KMS-11 (cell line): Measurements from ENCODE around the gene TEAD2.
"Not testable (repeated sequence)": the region's sequence is repeated elsewhere in the genome, so short reads cannot be mapped to it uniquely, and the experiment has no call there.

Experiments
- H2AFZ ChIP-seq: fragments of 200-600 bp; sonication (generic); 2 replicates; pipeline ENCODE4 v1.6.1; 2016; ENCODE audit warnings: antibody characterized with exemption, mixed run types, low read depth
- H3K27ac ChIP-seq: fragments of 200-600 bp; sonication (generic); 2 replicates; pipeline ENCODE4 v1.6.1; 2016; ENCODE audit warnings: mild to moderate bottlenecking, mixed run types
- H3K27me3 ChIP-seq: fragments of 200-600 bp; sonication (generic); 2 replicates; pipeline ENCODE4 v1.6.1; 2017; ENCODE audit warnings: mild to moderate bottlenecking, low read depth, mixed run types, moderate library complexity; ENCODE audit not compliant: insufficient read depth
- H3K36me3 ChIP-seq: fragments of 200-600 bp; sonication (generic); 2 replicates; pipeline ENCODE4 v1.6.1; 2017; ENCODE audit warnings: mild to moderate bottlenecking, mixed run types; ENCODE audit not compliant: insufficient read depth
- H3K4me1 ChIP-seq: fragments of 200-600 bp; sonication (generic); 2 replicates; pipeline ENCODE4 v1.6.1; 2016; ENCODE audit warnings: mild to moderate bottlenecking, low read depth, mixed run types; ENCODE audit not compliant: poor library complexity, severe bottlenecking
- H3K4me2 ChIP-seq: fragments of 200-600 bp; sonication (generic); 2 replicates; pipeline ENCODE4 v1.7.0; 2016; ENCODE audit warnings: mild to moderate bottlenecking, mixed run types
- H3K4me3 ChIP-seq: fragments of 200-600 bp; sonication (generic); IDR thresholded peaks from 2 replicates; pipeline ENCODE4 v1.6.1; 2017; ENCODE audit warnings: low read depth, low read length, mixed read lengths; ENCODE audit not compliant: insufficient read depth
- H3K79me2 ChIP-seq: fragments of 200-600 bp; sonication (generic); 2 replicates; pipeline ENCODE4 v1.6.1; 2016; ENCODE audit warnings: low read depth, mixed run types; ENCODE audit not compliant: insufficient read depth
- H3K9ac ChIP-seq: fragments of 200-600 bp; sonication (generic); 2 replicates; pipeline ENCODE4 v1.6.1; 2016; ENCODE audit warnings: mild to moderate bottlenecking, mixed run types
- H4K20me1 ChIP-seq: fragments of 200-600 bp; sonication (generic); 2 replicates; pipeline ENCODE4 v1.6.1; 2016; ENCODE audit warnings: mild to moderate bottlenecking, mixed run types; ENCODE audit not compliant: insufficient read depth
- CTCF ChIP-seq: fragments of 200-600 bp; sonication (generic); conservative IDR thresholded peaks from 2 replicates; pipeline ENCODE4 v1.6.1; 2017; ENCODE audit warnings: low read depth, mild to moderate bottlenecking, antibody characterized with exemption, low read length, moderate library complexity, mixed read lengths

TEAD2 gene

GRCh38 chr19:49318296-49318695 lies 43.9 kb downstream of the TEAD2 start:
- Histone ChIP-seq H3K36me3 (no peaks in the 10 kb centered on the region), H3K4me3 (no peak overlapping the region), H2AFZ (no peak overlapping the region), H3K79me2 (no peaks in the 10 kb centered on the region), H3K27me3 (no peaks in the 10 kb centered on the region), H3K4me2 (no peak overlapping the region), H4K20me1 (no peaks in the 10 kb centered on the region), H3K27ac (no peak overlapping the region), H3K4me1 (no peaks in the 10 kb centered on the region), H3K9ac (no peak overlapping the region)
- no peak for TF ChIP-seq CTCF

GRCh38 chr19:49316284-49316683 lies 45.9 kb downstream of the TEAD2 start:
- Histone ChIP-seq H4K20me1 (no peaks in the 10 kb centered on the region), H3K27ac (no peak overlapping the region), H3K4me1 (no peaks in the 10 kb centered on the region), H3K79me2 (no peaks in the 10 kb centered on the region), H3K4me3 (no peak overlapping the region), H3K4me2 (no peak overlapping the region), H3K27me3 (no peaks in the 10 kb centered on the region), H2AFZ (no peak overlapping the region), H3K36me3 (no peaks in the 10 kb centered on the region), H3K9ac (no peak overlapping the region)
- TF ChIP-seq CTCF: no peak

GRCh38 chr19:49315111-49315510 lies 47.1 kb downstream of the TEAD2 start:
- Histone ChIP-seq H3K4me1 (no peaks in the 10 kb centered on the region), H3K27me3 (no peaks in the 10 kb centered on the region; the same call in 1 of the 2 replicates), H4K20me1 (no peaks in the 10 kb centered on the region), H3K9ac (no peak overlapping the region), H3K27ac (no peak overlapping the region), H3K4me3 (no peak overlapping the region), H3K79me2 (no peaks in the 10 kb centered on the region), H3K4me2 (no peak overlapping the region), H2AFZ (no peak overlapping the region), H3K36me3 (no peaks in the 10 kb centered on the region)
- TF ChIP-seq CTCF: no peak

DNA sequence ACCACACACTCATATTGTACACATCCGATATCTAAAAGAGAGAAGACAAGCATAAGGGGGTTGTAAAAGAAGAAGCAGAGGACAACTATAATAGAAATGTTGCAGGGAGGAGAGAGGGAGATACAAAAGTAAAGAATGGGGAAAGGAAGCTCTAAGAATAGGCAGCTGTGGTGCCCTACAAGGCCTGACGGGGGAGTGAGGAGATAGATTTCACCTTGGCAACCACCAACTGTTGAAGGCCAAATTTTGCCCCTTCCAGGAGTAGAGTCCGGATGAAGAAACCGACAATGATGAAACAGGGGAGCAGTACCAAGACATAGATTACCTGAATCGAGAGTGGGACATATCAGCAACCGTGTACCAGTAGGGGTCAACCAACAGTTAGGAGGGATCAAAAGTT lies 53.1 kb downstream of the TEAD2 start:
- Histone ChIP-seq H2AFZ (no peak overlapping the region; the same call in 1 of the 2 replicates), H3K27ac (no peak overlapping the region), H3K79me2 (no peaks in the 10 kb centered on the region), H3K9ac (no peak overlapping the region), H3K36me3 (no peaks in the 10 kb centered on the region), H4K20me1 (no peaks in the 10 kb centered on the region), H3K27me3 (no peaks in the 10 kb centered on the region; the same call in 1 of the 2 replicates), H3K4me3 (no peak overlapping the region), H3K4me1 (no peaks in the 10 kb centered on the region), H3K4me2 (no peak overlapping the region)
- TF ChIP-seq CTCF: no peak

DNA sequence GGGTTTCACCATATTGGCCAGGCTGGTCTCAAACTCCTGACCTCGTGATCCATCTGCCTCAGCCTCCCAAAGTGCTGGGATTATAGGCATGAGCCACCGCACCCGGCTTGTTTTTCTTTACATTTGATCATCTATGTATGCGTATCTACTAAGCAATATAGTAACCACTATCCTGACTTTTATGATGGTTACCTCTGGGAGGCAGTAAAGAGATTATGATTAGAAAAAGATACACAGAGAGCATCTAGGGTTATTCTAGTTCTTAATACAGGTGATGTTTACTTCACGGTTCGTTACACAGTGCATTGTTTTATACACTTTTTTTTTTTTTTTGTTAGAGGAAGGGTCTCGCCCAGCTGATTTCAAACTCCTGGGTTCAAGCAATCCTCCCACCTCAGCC lies 55.5 kb downstream of the TEAD2 start:
- H3K36me3 ChIP-seq, H3K4me3 ChIP-seq, H3K4me1 ChIP-seq, H2AFZ ChIP-seq, H3K79me2 ChIP-seq, H3K9ac ChIP-seq, H3K27me3 ChIP-seq, H3K4me2 ChIP-seq, H4K20me1 ChIP-seq, H3K27ac ChIP-seq: not testable (repeated sequence)
